Right atrium auricular region (tissue), 2 donors: ENCODE results near the gene GPC2. TPM values are rescaled to one million over a fixed set of nuclear protein-coding genes. Genes with fewer than 3 reads are reported as not detected.

Source experiments
- DNase-seq: peaks from one replicate; pipeline ENCODE4 v3.0.0-alpha.2; 2019; ENCODE audit warnings: low spot score
- H3K27ac ChIP-seq, 2 donors: fragments of 200-600 bp; sonication (generic); 1 replicate in 1 of 2; 2 replicates in 1 of 2; pipeline ENCODE4 v1.5.1; 2016 to 2019
- H3K27me3 ChIP-seq, 2 donors: fragments of 200-600 bp; sonication (generic); one replicate each; pipeline versions ENCODE4 v1.5.1 to v1.6.0; 2017 to 2019
- H3K36me3 ChIP-seq: fragments of 200-600 bp; sonication (generic); one replicate; pipeline ENCODE4 v1.5.1; 2016
- H3K4me1 ChIP-seq, 2 donors: fragments of 200-600 bp; sonication (generic); one replicate each; pipeline versions ENCODE4 v1.5.1 to v1.6.0; 2017 to 2019
- H3K4me3 ChIP-seq, 2 donors: fragments of 200-600 bp; sonication (generic); 1 replicate in 1 of 2; 2 replicates in 1 of 2; pipeline ENCODE4 v1.5.1; 2017 to 2019; ENCODE audit warnings: mild to moderate bottlenecking in 1 of 2, moderate library complexity in 1 of 2
- H3K9me3 ChIP-seq, 2 donors: fragments of 200-600 bp; sonication (generic); one replicate each; pipeline ENCODE4 v1.5.1; 2019
- total RNA-seq, 2 donors: library from RNA; depleted of rRNA; stranded (reverse); fragments of >200 nt; gene quantifications; one replicate each; pipeline ENCODE4 v1.1.0, GENCODE V29; 2016
- TF ChIP-seq, protein P1 (sequence below), 2 donors: fragments of 200-600 bp; sonication (generic); IDR thresholded peaks; one replicate each; pipeline ENCODE4 v1.5.1; 2019; ENCODE audit warnings: antibody characterized with exemption in 2 of 2

GPC2 gene
- total RNA-seq, 2 donors from 2014 or later: 0.12 TPM; not detected in 1

DNA sequence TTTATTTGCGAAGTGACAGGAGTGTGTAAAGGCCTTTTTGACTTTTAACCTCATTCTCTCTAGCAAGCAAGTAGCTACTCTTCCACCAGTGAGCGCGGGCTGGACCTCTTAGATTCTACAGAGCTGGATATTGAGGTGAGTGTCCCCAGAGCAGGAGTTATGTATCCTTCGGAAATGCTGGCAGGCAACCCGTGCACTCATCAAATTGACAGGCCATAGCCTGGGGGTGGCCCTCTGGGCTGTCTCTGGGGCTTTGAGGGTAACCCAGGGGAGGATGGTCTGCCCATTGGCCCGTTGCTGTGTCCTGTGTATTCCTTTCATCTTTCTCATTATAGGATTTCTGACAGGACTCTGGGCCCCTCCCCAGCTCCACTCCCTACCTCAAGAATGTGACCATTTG is 36.5 kb upstream of the GPC2 start:
- no peaks in the 10 kb centered on the region for H3K27me3 ChIP-seq
- no peaks in the 10 kb centered on the region for H3K36me3 ChIP-seq
- peaks cover 0 to 5% of the 10 kb centered on the region in 2 donors for H3K4me1 ChIP-seq
- H3K27ac ChIP-seq: no peak overlapping the region
- no peak overlapping the region for H3K4me3 ChIP-seq
- no peaks in the 10 kb centered on the region for H3K9me3 ChIP-seq
- DNase-seq: no peak
- TF ChIP-seq, protein P1, sequence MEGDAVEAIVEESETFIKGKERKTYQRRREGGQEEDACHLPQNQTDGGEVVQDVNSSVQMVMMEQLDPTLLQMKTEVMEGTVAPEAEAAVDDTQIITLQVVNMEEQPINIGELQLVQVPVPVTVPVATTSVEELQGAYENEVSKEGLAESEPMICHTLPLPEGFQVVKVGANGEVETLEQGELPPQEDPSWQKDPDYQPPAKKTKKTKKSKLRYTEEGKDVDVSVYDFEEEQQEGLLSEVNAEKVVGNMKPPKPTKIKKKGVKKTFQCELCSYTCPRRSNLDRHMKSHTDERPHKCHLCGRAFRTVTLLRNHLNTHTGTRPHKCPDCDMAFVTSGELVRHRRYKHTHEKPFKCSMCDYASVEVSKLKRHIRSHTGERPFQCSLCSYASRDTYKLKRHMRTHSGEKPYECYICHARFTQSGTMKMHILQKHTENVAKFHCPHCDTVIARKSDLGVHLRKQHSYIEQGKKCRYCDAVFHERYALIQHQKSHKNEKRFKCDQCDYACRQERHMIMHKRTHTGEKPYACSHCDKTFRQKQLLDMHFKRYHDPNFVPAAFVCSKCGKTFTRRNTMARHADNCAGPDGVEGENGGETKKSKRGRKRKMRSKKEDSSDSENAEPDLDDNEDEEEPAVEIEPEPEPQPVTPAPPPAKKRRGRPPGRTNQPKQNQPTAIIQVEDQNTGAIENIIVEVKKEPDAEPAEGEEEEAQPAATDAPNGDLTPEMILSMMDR (IDR thresholded peaks at IDR 0.05): no peak

DNA sequence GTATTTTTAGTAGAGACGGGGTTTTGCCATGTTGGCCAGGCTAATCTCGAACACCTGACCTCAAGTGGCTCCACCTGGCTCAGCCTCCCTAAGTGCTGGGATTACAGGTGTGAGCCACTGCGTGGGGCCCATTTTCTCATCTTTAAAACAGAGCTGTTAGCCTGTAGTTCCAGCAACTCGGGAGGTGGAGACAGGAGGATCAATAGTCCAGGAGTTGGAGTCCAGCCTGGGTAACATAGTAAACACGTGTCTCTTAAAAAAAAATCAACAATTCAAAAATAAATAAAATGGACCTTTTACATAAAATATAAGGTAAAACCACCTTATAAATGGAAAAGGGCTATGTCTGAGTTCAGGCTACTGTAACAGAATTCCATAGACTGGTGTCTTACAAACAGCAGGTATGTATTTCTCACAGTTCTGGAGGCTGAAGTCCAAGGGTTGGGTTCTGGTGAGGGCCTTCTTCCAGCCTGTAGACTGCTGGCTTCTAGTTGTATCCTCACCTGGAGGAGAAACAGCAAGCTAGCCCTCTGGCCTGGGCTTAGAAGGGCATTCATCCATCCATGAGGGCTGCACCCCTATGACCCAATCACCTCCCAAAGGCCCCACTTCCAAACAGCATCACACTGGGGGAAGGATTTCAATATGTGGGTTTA is 35.6 kb upstream of the GPC2 start:
- no peaks in the 10 kb centered on the region for H3K27me3 ChIP-seq
- TF ChIP-seq, protein P1 (IDR thresholded peaks at IDR 0.05): no peak
- no peak for DNase-seq
- H3K36me3 ChIP-seq: no peaks in the 10 kb centered on the region
- no peak overlapping the region for H3K27ac ChIP-seq
- H3K4me3 ChIP-seq: no peak overlapping the region
- peaks cover 0 to 5% of the 10 kb centered on the region in 2 donors for H3K4me1 ChIP-seq
- H3K9me3 ChIP-seq: no peaks in the 10 kb centered on the region

DNA sequence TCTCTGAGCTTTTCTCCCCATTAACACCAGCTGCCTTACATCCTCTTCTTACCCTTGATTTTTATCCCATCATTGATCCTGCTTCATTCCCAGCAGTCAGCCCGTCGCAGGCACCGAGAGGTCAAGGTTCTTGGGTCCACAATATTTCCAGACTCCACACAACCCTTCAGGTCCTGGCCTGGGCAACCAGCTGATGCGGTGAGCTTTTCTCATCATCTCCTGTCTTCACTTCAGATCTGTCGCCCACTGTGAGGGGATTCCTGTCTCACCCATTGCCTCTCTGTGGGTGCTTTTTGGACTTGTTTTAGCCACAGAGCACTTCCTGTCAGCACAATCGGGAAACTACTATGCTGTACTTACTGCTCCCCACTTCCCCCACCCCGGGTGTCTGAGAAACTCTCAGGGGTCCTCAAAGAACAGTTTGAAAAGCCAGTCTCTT is 34.2 kb upstream of the GPC2 start:
- DNase-seq: no peak
- Histone ChIP-seq H3K27me3 (no peaks in the 10 kb centered on the region), H3K4me1 (peaks cover 0 to 5% of the 10 kb centered on the region in 2 donors), H3K9me3 (no peaks in the 10 kb centered on the region), H3K36me3 (no peaks in the 10 kb centered on the region), H3K4me3 (no peak overlapping the region), H3K27ac (no peak overlapping the region)
- TF ChIP-seq, protein P1 (IDR thresholded peaks at IDR 0.05): no peak

DNA sequence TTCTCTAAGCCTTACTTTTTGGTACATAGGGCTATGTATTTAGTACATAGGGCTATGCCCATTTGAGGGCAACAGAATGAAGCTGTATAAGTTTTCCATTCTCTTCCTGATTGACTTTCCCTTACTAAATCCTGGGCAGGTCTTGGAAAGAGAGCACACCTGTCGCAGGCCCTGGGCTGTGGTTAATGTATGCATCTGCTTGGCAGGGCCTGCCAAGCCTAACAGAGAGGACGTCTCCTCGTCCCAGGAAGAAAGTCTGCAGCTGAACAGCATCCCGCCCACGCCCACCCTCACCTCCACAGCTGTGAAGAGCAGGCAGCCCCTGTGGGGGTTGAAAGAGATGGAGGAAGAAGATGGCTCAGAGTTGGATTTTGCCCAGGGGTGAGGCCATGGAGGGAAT is 33.6 kb upstream of the GPC2 start:
- Histone ChIP-seq H3K27ac (no peak overlapping the region), H3K4me1 (peaks cover 0 to 1% of the 10 kb centered on the region in 2 donors), H3K27me3 (no peaks in the 10 kb centered on the region), H3K36me3 (no peaks in the 10 kb centered on the region), H3K4me3 (no peak overlapping the region), H3K9me3 (no peaks in the 10 kb centered on the region)
- TF ChIP-seq, protein P1 (IDR thresholded peaks at IDR 0.05): no peak
- DNase-seq: no peak

DNA sequence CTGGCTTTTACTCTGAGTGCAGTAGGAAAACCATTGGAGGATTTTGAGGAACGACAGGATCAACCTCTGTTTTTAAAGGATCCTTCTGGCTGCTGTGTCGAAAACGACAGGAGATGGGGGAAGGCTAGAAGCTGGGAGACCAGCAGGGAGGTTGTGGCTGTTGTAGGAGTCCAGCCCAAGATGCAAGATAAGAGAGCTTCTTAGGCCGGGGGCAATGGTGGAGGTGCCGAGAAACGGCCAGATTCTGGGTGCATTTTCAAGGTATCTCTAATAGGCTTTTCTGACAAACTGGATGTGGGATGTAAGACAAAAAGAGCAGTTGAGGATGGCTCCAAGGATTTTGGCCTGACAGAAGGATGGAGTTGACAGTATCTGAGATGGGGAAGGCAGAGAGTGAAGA is 32.3 kb upstream of the GPC2 start:
- no peaks in the 10 kb centered on the region for H3K27me3 ChIP-seq
- DNase-seq: no peak
- no peaks in the 10 kb centered on the region for H3K9me3 ChIP-seq
- H3K27ac ChIP-seq: no peak overlapping the region
- TF ChIP-seq, protein P1 (IDR thresholded peaks at IDR 0.05): no peak
- H3K4me3 ChIP-seq: no peak overlapping the region
- H3K36me3 ChIP-seq: no peaks in the 10 kb centered on the region
- H3K4me1 ChIP-seq: no peaks in the 10 kb centered on the region

DNA sequence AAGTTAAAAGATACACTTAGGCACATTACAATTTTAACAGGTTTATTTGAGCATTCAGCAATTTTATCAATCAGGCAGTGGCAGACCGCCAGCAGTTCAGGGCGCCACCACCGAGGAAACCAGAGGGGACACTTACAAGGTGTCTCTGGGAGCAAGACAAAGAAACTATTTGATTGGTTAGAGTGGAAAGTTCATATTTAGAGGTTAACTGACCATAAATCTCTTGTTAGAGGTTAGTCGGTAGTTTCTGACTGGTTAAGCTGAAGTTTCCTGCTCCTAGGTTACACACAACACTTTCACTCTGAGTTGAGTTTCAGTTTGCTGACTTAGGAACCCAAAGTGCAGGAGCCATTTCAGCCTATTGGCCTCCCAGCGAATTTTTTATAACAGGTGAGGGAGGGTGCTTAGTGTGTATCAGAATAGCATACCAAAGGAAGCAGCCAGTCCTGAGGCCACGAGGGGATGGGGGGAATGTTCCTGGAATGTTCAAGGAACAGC is 31.8 kb upstream of the GPC2 start:
- no peak overlapping the region for H3K4me3 ChIP-seq
- no peaks in the 10 kb centered on the region for H3K27me3 ChIP-seq
- DNase-seq: no peak
- no peaks in the 10 kb centered on the region for H3K9me3 ChIP-seq
- TF ChIP-seq, protein P1 (IDR thresholded peaks at IDR 0.05): no peak
- no peaks in the 10 kb centered on the region for H3K4me1 ChIP-seq
- H3K36me3 ChIP-seq: no peaks in the 10 kb centered on the region
- H3K27ac ChIP-seq: no peak overlapping the region
